ENCODE measurements around the gene SLC6A16. TPM values are rescaled to one million over a fixed set of nuclear protein-coding genes. Genes with fewer than 3 reads are reported as not detected.

Gene SLC6A16
- total RNA-seq, result 0.09 TPM in 1 of 2 replicates, not detected in the other

GRCh38 chr19:49324801-49325576, at the start of gene SLC6A16:
SLC6A16 (minus strand) TSS chr19:49325191; CDS start chr19:49311347, 13,844 bp downstream.

GRCh38 chr19:49363268-49364082, 38.5 kb upstream of the SLC6A16 start, which contains the start of gene DKKL1:
DKKL1 (plus strand) TSS chr19:49363877; CDS start chr19:49363999, 122 bp downstream.

DNA sequence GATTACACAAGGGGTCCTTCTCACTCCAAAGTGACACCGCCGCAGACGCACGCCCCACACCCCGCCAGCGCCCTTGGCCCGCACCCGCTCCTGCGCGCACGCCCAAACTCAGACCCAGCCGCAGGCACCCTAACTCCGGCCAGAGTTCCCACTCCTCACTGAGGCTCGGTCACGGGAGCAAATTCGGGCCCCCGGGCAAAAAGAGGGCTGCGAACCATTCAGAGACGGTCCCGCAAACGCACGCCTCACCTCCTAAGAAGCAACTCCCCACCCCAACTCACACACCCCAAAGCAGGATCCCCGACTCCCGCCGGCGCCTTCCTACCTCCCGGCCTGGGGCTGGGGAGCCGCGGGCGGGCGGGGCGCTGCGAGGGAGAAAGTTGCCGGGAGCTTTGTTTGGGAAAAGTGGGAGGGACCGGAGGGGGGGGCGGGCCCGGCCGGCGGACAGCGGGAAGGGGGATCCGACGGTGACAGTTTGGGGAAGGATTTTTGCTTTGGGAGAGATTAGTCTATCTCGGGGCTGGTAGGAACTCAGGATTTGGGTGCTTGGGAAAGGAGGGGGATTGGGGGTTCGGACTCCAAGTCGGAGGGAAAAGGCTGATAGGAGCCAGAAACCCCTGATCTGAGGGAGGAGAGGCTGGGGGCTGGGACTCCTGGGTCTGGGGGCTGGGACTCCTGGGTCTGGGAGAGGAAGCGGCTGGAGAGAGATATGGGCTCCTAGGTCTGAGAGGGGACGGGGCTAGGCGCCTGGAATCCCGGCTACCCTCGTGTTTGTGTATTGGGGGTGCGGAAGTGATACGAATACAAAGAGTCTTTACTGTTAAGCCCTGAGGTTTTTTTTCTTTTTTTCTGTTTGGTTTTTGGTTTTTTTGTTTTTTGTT, 37.3 kb upstream of the SLC6A16 start, which contains the start of gene TEAD2:
TSS of gene TEAD2 (minus strand) at position 369 of the 881 bp plus-strand sequence. CDS start 2,341 bp downstream, outside the sequence.

DNA sequence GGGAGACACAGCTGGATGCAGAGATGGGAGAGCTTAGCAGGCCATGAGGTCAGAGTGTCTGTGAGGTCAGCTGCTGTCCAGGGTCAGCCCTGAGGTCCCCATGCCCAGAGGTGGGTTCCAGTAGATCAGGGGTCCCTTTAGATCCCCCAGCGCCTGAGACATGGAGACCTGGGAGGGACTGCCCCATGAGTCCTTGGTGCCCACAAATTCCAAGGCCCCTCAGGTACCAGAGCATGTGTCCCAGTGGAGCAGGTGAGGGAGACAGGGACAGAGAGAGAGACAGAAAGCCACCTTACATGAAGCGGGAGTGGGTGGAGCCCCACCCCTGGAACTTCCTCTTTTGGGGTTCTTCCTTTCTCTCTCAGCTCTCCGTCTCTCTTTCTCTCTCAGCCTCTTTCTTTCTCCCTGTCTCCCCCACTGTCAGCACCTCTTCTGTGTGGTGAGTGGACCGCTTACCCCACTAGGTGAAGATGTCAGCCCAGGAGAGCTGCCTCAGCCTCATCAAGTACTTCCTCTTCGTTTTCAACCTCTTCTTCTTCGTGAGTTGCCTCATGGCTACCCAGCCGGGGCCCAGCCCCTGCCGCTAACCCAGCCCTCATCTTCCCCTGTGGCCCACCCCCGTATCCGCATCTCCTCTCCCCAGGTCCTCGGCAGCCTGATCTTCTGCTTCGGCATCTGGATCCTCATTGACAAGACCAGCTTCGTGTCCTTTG, 10.2 kb upstream of the SLC6A16 start, which contains the start of gene CD37:
TSS of gene CD37 (plus strand) at position 336 of the 713 bp plus-strand sequence. CDS start at position 471, 135 bp downstream.

Other genes starting within 250 kb of the SLC6A16 start
- gene SNRNP70, start 239.7 kb downstream of the SLC6A16 start, total RNA-seq, result 106 and 162 TPM in 2 replicates
- gene LIN7B, start 210.8 kb downstream of the SLC6A16 start, total RNA-seq, result 8.9 and 11.0 TPM in 2 replicates
- 0.28 and 0.83 TPM in 2 replicates for gene C19orf73, start 206.0 kb downstream of the SLC6A16 start, total RNA-seq
- gene PPFIA3, start 205.6 kb downstream of the SLC6A16 start, total RNA-seq, result 1.4 and 1.6 TPM in 2 replicates
- 0.09 TPM in 1 of 2 replicates, not detected in the other for gene HRC, start 169.8 kb downstream of the SLC6A16 start, total RNA-seq
- 9.1 and 16.5 TPM in 2 replicates for gene TRPM4, start 167.4 kb downstream of the SLC6A16 start, total RNA-seq
- gene CD37, start 10.2 kb upstream of the SLC6A16 start, total RNA-seq, result not detected in 2 replicates
- 15.9 and 16.4 TPM in 2 replicates for gene TEAD2, start 37.2 kb upstream of the SLC6A16 start, total RNA-seq
- 0.14 TPM in 1 of 2 replicates, not detected in the other for gene DKKL1, start 38.7 kb upstream of the SLC6A16 start, total RNA-seq
- gene KASH5, start 63.1 kb upstream of the SLC6A16 start, total RNA-seq, result not detected in 2 replicates
- gene PTH2, start 98.2 kb upstream of the SLC6A16 start, total RNA-seq, result not detected in 2 replicates
- not detected in 2 replicates for gene GFY, start 100.2 kb upstream of the SLC6A16 start, total RNA-seq
- gene SLC17A7, start 116.3 kb upstream of the SLC6A16 start, total RNA-seq, result not detected in 2 replicates
- 116 and 119 TPM in 2 replicates for gene PIH1D1, start 126.6 kb upstream of the SLC6A16 start, total RNA-seq
- gene ALDH16A1, start 128.0 kb upstream of the SLC6A16 start, total RNA-seq, result 14.6 and 19.9 TPM in 2 replicates
- gene FLT3LG, start 149.0 kb upstream of the SLC6A16 start, total RNA-seq, result 2.8 and 3.4 TPM in 2 replicates
- 3,737 and 4,063 TPM in 2 replicates for gene RPL13A, start 162.4 kb upstream of the SLC6A16 start, total RNA-seq
- 4,212 and 4,389 TPM in 2 replicates for gene RPS11, start 171.2 kb upstream of the SLC6A16 start, total RNA-seq
- 31.9 and 39.8 TPM in 2 replicates for gene FCGRT, start 187.5 kb upstream of the SLC6A16 start, total RNA-seq
- 290 and 398 TPM in 2 replicates for gene RCN3, start 202.8 kb upstream of the SLC6A16 start, total RNA-seq